ENCODE measurements around the gene SPIN1.

The SPIN1 gene

GRCh38 chr9:88420227-88420626, 32.0 kb downstream of the SPIN1 start:
- no peak for DNase-seq (ENCODE audit: insufficient read length)
- no peak for FAIRE-seq

GRCh38 chr9:88421348-88421747, 33.1 kb downstream of the SPIN1 start:
- no peak for TF ChIP-seq POLR2A (IDR thresholded peaks at IDR 0.05; ENCODE audit: low read depth, low read length)
- TF ChIP-seq TAF1 (IDR thresholded peaks at IDR 0.05; ENCODE audit: borderline replicate concordance, low read depth, low read length) = no peak
- DNase-seq (ENCODE audit: insufficient read length) (no peak), FAIRE-seq (no peak)

More at GRCh38 chr9:88420227-88420626, 32.0 kb downstream of the SPIN1 start:
- TF ChIP-seq POLR2AphosphoS5 (IDR thresholded peaks at IDR 0.05; ENCODE audit: low read depth, low read length) = no peak
- no peak for TF ChIP-seq TAF1 (IDR thresholded peaks at IDR 0.05; ENCODE audit: borderline replicate concordance, low read depth, low read length)
- TF ChIP-seq POLR2A (IDR thresholded peaks at IDR 0.05; ENCODE audit: low read depth, low read length) = no peak

DNA sequence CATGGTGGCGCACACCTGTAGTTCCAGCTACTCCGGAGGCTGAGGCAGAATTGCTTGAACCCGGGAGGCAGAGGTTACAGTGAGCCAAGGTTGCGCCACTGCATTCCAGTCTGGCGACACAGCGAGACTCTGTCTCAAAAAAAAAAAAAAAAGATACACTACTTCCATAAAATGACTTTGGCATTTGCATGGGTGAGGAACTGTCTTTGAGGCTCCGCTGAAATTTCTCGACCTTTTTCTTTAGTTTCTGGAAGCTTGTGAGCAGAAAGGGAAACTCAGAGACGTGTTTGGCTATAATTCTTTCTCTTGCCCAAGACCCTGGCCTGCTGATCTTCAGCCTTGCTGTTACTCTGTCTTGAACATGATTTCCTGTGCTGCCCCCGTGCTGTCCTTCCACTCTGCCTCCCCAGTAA, 37.3 kb downstream of the SPIN1 start:
- DNase-seq (ENCODE audit: insufficient read length) (no peak), FAIRE-seq (no peak)
- TF ChIP-seq TAF1 (IDR thresholded peaks at IDR 0.05; ENCODE audit: borderline replicate concordance, low read depth, low read length) (no peak), POLR2AphosphoS5 (IDR thresholded peaks at IDR 0.05; ENCODE audit: low read depth, low read length) (no peak), POLR2A (IDR thresholded peaks at IDR 0.05; ENCODE audit: low read depth, low read length) (no peak)

- TF ChIP-seq POLR2AphosphoS5 (IDR thresholded peaks at IDR 0.05; ENCODE audit: low read depth, low read length) (no peak), POLR2A (IDR thresholded peaks at IDR 0.05; ENCODE audit: low read depth, low read length) (no peak), TAF1 (IDR thresholded peaks at IDR 0.05; ENCODE audit: borderline replicate concordance, low read depth, low read length) (no peak)
- no peak for DNase-seq (ENCODE audit: insufficient read length)
- FAIRE-seq = no peak
These were observed 38.4 kb downstream of the SPIN1 start for GRCh38 chr9:88426651-88427050.

GRCh38 chr9:88429595-88430430, 41.6 kb downstream of the SPIN1 start:
- FAIRE-seq = no peak
- TF ChIP-seq POLR2AphosphoS5 (IDR thresholded peaks at IDR 0.05; ENCODE audit: low read depth, low read length) = no peak
- no peak for TF ChIP-seq POLR2A (IDR thresholded peaks at IDR 0.05; ENCODE audit: low read depth, low read length)
- no peak for TF ChIP-seq TAF1 (IDR thresholded peaks at IDR 0.05; ENCODE audit: borderline replicate concordance, low read depth, low read length)
- no peak for DNase-seq (ENCODE audit: insufficient read length)

DNA sequence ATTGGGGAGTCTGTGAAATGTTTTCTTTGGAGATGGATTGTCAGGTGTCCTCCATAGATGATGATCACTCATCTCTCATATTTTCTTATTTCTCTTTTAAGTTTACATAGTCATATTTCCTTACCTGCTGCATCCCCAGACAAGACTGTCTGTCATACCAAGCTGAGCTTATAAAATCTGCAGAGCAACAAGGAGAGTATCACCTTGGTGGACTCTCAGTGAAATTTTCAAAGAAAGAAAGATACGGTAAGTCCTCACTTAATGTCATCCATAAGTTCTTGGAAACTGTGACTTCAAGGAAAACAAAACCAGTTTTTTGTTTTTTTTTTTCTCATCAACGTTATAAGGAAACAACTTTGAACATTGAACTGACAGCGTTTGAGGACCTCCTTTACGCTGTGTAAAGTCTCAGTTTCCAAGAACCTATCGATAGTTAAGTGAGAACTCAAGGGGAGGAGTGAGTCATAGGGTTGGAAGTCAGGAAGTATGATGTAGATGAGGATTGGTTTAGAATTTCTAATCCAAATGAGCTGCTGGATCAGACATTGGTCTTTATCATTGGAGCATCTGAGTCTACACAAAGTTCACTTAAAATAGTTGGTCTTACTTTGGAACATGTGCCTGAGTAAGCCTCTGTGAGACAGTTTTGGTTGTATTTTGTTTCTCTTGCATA, 45.5 kb downstream of the SPIN1 start:
- TF ChIP-seq POLR2A (IDR thresholded peaks at IDR 0.05; ENCODE audit: low read depth, low read length) (no peak), TAF1 (IDR thresholded peaks at IDR 0.05; ENCODE audit: borderline replicate concordance, low read depth, low read length) (no peak), POLR2AphosphoS5 (IDR thresholded peaks at IDR 0.05; ENCODE audit: low read depth, low read length) (no peak)
- DNase-seq (ENCODE audit: insufficient read length) (no peak), FAIRE-seq (no peak)

- DNase-seq (ENCODE audit: insufficient read length) (no peak), FAIRE-seq (no peak)
- no peak for TF ChIP-seq POLR2A (IDR thresholded peaks at IDR 0.05; ENCODE audit: low read depth, low read length)
- TF ChIP-seq POLR2AphosphoS5 (IDR thresholded peaks at IDR 0.05; ENCODE audit: low read depth, low read length) = no peak
- TF ChIP-seq TAF1 (IDR thresholded peaks at IDR 0.05; ENCODE audit: borderline replicate concordance, low read depth, low read length) = no peak
These were observed 47.1 kb downstream of the SPIN1 start for GRCh38 chr9:88435336-88435735.

DNA sequence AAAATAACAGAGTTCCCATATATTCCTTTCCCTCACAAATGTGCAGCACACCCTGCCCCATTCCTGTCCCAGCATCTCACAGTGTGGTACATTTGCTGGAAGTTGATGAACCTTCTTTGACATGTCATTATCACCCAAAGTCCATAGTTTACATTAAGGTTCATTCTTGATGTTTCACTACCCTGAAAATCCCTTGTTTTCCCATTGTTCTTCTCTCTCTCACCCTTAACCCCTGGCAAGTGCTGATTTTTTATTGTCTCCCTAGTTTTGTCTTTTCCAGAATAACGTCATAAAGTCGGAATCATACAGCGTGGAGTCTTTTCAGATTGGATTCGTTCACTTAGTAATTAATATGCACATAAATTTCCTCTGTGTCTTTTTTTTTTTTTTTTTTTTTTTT, 48.1 kb downstream of the SPIN1 start:
- FAIRE-seq = no peak
- no peak for DNase-seq (ENCODE audit: insufficient read length)
- TF ChIP-seq POLR2A (IDR thresholded peaks at IDR 0.05; ENCODE audit: low read depth, low read length) (no peak), POLR2AphosphoS5 (IDR thresholded peaks at IDR 0.05; ENCODE audit: low read depth, low read length) (no peak), TAF1 (IDR thresholded peaks at IDR 0.05; ENCODE audit: borderline replicate concordance, low read depth, low read length) (no peak)

GRCh38 chr9:88437210-88438146, 49.2 kb downstream of the SPIN1 start:
- TF ChIP-seq TAF1 (IDR thresholded peaks at IDR 0.05; ENCODE audit: borderline replicate concordance, low read depth, low read length) (no peak), POLR2A (IDR thresholded peaks at IDR 0.05; ENCODE audit: low read depth, low read length) (no peak), POLR2AphosphoS5 (IDR thresholded peaks at IDR 0.05; ENCODE audit: low read depth, low read length) (no peak)
- no peak for FAIRE-seq
- DNase-seq (ENCODE audit: insufficient read length) = no peak

- TF ChIP-seq POLR2A (IDR thresholded peaks at IDR 0.05; ENCODE audit: low read depth, low read length) (no peak), TAF1 (IDR thresholded peaks at IDR 0.05; ENCODE audit: borderline replicate concordance, low read depth, low read length) (no peak), POLR2AphosphoS5 (IDR thresholded peaks at IDR 0.05; ENCODE audit: low read depth, low read length) (no peak)
These were observed 50.6 kb downstream of the SPIN1 start for GRCh38 chr9:88438811-88439210.

More at GRCh38 chr9:88438811-88439210, 50.6 kb downstream of the SPIN1 start:
- FAIRE-seq (no peak), DNase-seq (ENCODE audit: insufficient read length) (no peak)
